GM03348 (cell line): ENCODE data around the gene BLTP1.

Experiments
- DNase-seq: peaks from one replicate; pipeline ENCODE4 v3.0.0; 2012; ENCODE audit warnings: low spot score

The BLTP1 gene

DNA sequence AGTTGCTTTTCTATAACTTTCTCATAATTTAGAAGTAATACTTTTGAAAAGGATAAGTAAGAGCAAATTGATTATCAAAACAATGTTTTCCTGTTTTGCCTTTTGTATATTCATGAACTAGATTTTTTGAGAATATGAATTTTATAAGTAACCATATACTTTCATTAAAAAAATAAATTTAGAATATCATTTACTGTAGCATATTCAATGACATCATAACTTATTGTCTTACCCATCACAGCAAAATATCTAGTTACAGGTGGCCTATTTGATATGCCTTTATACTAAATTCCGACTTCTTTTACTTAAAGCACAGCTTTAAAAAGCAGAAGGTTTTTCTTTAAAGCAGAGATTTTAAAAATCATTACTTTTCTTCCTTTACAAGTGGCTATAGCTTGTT lies 20.1 kb downstream of the BLTP1 start:
- DNase-seq: no peak

DNA sequence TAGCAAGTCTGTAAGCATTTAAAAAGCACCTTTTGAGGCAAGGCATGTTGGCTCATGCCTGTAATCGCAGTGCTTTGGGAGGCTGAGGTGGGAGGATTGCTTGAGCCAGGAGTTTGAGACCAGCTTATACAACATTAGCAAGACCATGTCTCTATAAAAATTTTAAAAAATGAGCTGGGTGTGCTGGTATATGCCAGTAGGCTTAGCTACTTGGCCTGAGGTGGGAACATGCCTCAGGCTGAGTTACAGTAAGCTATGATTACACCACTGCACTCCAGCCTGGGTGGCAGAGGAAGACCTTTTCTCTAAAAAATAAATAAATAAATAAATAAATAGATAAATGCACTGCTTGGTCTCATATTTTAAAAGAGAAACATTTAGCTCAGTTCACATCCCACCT lies 26.8 kb downstream of the BLTP1 start:
- DNase-seq: no peak

DNA sequence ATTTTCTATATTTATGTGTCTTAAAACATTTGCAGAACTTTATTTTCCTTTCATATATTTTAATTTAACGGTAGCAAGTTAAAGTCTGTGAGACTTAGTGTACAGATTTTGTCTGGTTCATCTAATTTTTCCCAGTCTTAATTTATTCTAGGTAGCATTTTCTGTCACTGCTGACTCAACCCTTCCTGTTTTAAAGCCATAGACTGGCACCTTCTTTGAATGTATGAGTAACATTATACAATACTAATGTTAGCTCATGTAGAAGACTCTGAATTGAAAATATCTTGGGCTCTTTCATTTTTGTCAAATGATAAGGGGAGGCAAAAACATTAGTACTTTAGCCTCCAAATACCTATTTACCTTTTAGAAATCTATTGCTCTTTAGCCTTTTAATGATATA lies 43.6 kb downstream of the BLTP1 start:
- DNase-seq: no peak
